Epithelial cell of esophagus (primary cell): ENCODE data around the gene NPFFR1.

Source experiments
- DNase-seq: peaks from one replicate; pipeline ENCODE4 v3.0.0; 2010; ENCODE audit warnings: low read depth
- H3K4me3 ChIP-seq: 2 replicates; pipeline ENCODE4 v1.5.1; 2011; ENCODE audit warnings: mild to moderate bottlenecking, low read length, control low read depth
- CTCF ChIP-seq: IDR thresholded peaks from 2 replicates; pipeline ENCODE4 v1.5.1; 2011; ENCODE audit warnings: low read depth, mild to moderate bottlenecking, low read length, control low read depth, inconsistent platforms; ENCODE audit not compliant: insufficient read depth; ENCODE audit errors: missing control alignments

NPFFR1 gene, protein sequence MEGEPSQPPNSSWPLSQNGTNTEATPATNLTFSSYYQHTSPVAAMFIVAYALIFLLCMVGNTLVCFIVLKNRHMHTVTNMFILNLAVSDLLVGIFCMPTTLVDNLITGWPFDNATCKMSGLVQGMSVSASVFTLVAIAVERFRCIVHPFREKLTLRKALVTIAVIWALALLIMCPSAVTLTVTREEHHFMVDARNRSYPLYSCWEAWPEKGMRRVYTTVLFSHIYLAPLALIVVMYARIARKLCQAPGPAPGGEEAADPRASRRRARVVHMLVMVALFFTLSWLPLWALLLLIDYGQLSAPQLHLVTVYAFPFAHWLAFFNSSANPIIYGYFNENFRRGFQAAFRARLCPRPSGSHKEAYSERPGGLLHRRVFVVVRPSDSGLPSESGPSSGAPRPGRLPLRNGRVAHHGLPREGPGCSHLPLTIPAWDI

GRCh38 chr10:70283445-70284399, at the start of gene NPFFR1:
Gene NPFFR1 (minus strand): TSS chr10:70284004. CDS start chr10:70283676, 328 bp downstream.
- no peak for TF ChIP-seq CTCF
- no peak for DNase-seq
- H3K4me3 ChIP-seq = no peak within 1 kb of the TSS

- no peak for TF ChIP-seq CTCF
- no peak for DNase-seq
- no peak overlapping the region for H3K4me3 ChIP-seq
Measured at GRCh38 chr10:70333268-70333667, 49.5 kb upstream of the NPFFR1 start.

GRCh38 chr10:70331486-70332268, 47.9 kb upstream of the NPFFR1 start:
- peak; percentile 94 for DNase-seq
- peak; percentile 10 for TF ChIP-seq CTCF
- no peak overlapping the region for H3K4me3 ChIP-seq

GRCh38 chr10:70331160-70331485, 47.3 kb upstream of the NPFFR1 start:
- H3K4me3 ChIP-seq = no peak overlapping the region
- TF ChIP-seq CTCF = no peak
- no peak for DNase-seq

DNA sequence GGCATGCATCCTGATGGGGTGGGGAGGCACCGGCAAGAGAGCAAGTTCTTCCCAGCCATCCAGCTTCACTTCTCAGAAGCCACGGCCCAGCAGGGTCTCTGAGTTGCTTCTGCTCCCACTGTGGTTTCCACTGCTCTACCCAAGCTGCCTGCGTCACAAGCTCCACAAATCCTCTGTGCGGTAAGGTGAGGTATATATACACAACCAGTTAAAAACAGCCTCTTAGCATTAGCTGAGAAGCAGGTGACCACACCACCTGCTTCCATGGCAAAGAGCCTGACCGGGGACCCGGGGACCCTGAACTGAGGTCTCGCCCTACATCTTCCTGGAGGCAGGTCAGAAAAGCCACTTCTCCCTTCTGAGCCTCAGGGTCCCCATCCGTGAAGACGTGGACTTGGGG, 46.9 kb upstream of the NPFFR1 start:
- no peak for DNase-seq
- no peak overlapping the region for H3K4me3 ChIP-seq
- no peak for TF ChIP-seq CTCF

DNA sequence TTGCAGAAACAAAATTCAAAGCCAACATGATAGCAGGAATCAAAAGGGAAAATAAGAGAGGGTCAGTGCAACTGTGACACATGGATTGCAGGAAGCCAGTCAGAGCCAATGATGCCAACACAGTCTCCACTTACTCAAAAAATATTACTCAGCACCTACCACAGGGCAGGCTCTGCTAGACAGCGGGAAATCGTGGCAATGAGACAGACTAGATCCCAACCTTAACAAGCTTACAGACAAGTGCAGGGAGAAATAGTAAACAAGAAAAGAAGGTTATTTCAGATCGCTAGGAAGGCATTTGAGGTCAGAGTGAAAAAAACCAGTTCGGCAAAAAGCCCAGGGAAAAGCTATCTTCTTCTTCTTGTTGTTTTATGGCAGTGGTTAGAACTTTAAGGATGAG, 45.2 kb upstream of the NPFFR1 start:
- DNase-seq = peak; percentile 44
- no peak overlapping the region for H3K4me3 ChIP-seq
- TF ChIP-seq CTCF = no peak
